Choroid plexus epithelial cell (primary cell): ENCODE data around the gene C17orf114.
A peak's percentile ranks its signal among the peaks of the same experiment; 100 is the strongest.

Experiments
- DNase-seq: peaks from one replicate; pipeline ENCODE4 v3.0.0-alpha.2; 2010; ENCODE audit warnings: low read depth
- H3K4me3 ChIP-seq: 2 replicates; pipeline ENCODE4 v1.5.1; 2011; ENCODE audit warnings: low read depth, mild to moderate bottlenecking, control low read depth, low read length, moderate library complexity
- TF ChIP-seq, protein P1 (sequence below): conservative IDR thresholded peaks from 2 replicates; pipeline ENCODE4 v1.5.1; 2011; ENCODE audit warnings: low read depth, mild to moderate bottlenecking, control low read depth, inconsistent platforms, low read length, moderate library complexity

The C17orf114 gene

DNA sequence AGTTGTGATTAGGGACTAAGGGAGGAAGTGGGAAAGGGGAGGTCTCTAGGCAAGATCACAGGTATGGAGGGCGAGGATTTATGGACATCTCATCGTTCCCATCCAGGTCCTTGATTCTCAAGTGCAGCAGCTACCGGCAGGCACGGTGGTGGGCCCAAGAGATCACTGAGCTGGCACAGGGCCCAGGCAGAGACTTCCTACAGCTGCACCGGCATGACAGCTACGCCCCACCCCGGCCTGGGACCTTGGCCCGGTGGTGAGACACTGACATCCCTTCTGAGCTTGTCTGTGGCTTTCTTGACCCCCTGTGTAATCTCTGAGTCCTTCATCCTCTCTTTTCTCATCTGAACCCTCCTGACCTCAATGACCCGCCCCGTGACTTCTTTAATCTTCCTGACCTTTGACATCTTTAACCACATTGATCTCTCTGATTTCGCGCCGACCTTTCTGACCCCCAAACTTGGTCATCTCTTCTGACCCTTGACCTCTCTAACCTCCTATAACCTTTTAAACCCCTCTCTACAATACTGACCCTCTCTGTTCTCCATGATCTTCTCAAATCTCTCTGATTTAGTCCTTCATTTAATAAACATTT, 8.7 kb upstream of the C17orf114 start:
- DNase-seq = no peak
- no peak overlapping the region for H3K4me3 ChIP-seq
- TF ChIP-seq, protein P1, sequence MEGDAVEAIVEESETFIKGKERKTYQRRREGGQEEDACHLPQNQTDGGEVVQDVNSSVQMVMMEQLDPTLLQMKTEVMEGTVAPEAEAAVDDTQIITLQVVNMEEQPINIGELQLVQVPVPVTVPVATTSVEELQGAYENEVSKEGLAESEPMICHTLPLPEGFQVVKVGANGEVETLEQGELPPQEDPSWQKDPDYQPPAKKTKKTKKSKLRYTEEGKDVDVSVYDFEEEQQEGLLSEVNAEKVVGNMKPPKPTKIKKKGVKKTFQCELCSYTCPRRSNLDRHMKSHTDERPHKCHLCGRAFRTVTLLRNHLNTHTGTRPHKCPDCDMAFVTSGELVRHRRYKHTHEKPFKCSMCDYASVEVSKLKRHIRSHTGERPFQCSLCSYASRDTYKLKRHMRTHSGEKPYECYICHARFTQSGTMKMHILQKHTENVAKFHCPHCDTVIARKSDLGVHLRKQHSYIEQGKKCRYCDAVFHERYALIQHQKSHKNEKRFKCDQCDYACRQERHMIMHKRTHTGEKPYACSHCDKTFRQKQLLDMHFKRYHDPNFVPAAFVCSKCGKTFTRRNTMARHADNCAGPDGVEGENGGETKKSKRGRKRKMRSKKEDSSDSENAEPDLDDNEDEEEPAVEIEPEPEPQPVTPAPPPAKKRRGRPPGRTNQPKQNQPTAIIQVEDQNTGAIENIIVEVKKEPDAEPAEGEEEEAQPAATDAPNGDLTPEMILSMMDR = no peak

DNA sequence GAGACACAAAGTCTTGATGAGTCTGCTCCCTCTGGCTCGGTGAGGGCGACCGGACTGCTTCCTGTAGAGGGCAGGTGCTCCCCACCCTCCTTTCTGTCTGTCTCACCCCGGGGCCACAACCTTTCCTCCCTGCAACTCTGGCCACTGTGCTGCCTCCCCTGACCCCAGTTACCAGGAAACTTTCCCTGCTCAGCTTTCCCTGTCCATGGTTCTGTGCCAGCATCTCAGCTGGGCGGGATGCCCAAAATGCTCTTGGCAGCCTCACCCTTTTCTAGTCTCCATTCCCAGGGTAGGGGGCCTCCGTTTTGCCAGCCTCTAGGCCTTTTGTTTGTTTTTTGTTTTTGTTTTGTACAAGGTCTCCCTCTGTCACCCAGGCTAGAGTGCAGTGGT, 6.2 kb upstream of the C17orf114 start:
- H3K4me3 ChIP-seq = no peak overlapping the region
- TF ChIP-seq, protein P1 = no peak
- DNase-seq = no peak

DNA sequence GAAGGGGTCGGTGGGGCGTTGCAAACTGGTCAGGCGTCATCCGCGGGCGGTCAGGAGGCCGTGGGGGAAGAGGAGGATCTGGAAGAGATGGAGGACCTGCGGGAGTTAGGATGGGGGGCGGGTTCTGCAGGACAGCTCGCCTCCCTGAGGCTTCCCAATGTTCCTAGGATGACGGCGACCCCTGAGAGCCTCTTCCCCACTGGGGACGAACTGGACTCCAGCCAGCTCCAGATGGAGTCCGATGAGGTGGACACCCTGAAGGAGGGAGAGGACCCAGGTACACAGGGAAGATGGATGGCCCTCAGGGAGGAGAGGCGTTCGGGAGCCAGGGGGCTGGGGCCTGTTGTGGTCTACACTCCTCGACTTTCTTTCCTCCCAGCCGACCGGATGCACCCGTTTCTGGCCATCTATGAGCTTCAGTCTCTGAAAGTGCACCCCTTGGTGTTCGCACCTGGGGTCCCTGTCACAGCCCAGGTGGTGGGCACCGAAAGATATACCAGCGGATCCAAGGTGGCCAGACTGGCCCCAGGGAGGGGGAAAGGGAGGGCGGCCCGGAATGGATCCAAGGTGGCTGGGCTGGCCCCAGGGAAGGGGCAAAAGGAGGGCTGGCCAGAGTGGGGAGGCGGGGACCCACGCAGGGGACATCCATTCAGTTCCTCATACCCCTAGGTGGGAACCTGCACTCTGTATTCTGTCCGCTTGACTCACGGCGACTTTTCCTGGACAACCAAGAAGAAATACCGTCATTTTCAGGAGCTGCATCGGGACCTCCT, 5.7 kb upstream of the C17orf114 start:
- TF ChIP-seq, protein P1 = no peak
- H3K4me3 ChIP-seq = peak overlapping the region; percentile 75
- no peak for DNase-seq

DNA sequence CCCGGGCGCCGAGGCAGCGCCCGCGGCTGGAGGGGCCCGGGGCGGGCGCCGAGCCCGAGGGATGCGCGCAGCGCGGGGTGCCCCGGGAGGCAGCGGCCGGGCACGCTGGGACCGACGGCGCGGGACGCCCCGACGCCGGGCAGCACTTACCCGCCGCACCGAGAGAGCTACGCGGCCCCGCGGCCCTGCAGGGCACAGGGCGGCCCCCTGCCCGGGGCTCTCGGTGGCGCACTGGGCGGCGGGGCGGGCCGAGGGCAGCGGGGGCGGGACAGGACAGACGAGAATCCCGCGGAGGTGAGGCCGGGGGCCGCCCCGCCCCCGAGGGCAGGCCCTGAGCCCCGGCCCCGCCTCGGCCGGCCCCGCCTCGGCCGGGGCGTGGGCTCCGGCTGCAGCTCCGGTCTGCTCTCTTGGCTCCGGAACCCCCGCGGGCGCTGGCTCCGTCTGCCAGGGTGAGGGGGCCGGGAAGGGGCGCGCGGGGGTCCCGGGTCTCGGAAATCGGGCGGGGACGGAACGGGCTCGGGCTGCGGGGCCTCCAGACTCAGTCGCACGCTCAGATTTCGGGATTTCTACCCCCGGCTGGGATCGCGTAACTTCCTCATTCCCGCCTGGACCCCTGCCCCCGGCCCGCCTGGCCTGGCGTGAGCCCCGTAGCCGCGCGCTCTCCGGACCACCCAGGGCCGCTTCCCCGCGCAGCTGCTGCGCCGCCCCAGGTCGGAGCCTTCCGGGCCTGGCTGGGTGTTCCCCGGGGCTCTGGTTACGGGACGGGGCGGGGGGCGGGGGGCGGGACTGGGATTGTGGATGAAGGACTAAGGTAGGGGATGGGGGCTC, 4.9 kb upstream of the C17orf114 start, which contains the start of gene PLD2:
TSS of gene PLD2 (plus strand) at position 376 of the 828 bp plus-strand sequence. CDS start 621 bp downstream, outside the sequence.
- DNase-seq = peak; percentile 74
- H3K4me3 ChIP-seq = peak within 1 kb of the TSS; percentile 75
- TF ChIP-seq, protein P1 = no peak

DNA sequence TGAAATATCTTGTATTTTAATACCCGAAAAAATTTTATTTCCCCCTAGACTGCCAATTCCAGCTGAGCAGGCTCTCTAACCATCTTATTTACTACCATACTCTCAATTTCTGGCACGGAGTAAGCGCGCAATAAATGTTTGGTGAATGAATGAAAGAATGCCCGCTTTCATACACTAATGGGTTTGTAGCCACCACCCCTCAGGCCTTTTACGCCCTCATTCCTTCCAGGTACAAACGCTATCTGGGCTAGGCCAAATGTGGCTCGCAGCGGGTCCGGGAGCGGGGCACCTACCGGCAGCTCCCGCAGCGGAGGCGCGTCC, 4.3 kb upstream of the C17orf114 start:
- TF ChIP-seq, protein P1 = no peak
- DNase-seq = no peak
- H3K4me3 ChIP-seq = peak overlapping the region; percentile 75

DNA sequence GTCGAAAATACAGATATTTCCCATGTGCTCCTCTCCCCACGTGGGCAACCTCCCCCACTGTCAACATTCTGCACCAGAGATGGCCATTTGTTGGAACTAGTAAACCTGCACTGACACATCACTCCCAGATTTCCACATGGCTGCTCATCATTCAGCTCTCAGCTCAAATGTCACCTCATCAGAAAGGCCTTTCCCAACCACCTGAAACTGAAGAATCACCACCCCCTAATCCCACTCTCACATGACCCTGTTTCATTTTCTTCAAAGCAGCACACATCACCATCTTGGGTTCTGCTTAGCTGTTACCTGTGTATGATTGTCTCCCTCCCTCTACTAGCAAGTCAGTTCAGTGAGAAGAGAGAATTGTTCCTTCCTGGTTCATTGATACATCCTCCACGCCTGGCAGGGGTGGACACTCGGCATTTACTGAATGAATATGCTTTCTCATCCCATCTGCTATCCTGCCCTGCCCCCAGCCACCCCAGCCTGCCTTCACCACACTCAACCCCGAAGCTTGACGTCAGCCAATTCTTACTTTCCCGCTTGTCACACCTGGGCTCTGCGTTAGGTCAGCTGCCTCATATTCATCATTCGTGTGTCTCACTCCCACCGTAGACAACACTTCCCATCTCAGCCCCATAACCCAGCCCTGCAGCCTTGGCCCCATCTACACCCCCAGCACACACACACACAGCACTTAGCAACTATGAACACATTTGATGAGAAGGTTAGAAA, 1.5 kb downstream of the C17orf114 start:
- no peak for DNase-seq
- TF ChIP-seq, protein P1 = no peak
- no peak overlapping the region for H3K4me3 ChIP-seq
